MM.1S (cell line): ENCODE results near the gene ARHGEF37.

Source experiments
- DNase-seq: peaks from one replicate; pipeline ENCODE4 v3.0.0-alpha.2; 2015
- H2AFZ ChIP-seq: fragments of 300-600 bp; sonication (generic); 2 replicates; pipeline ENCODE4 v1.6.0; 2016; ENCODE audit warnings: antibody characterized with exemption, low read length
- H3F3A ChIP-seq: fragments of 300-600 bp; sonication (generic); 2 replicates; pipeline ENCODE4 v1.6.1; 2016; ENCODE audit warnings: mild to moderate bottlenecking, antibody characterized with exemption, low read length, moderate library complexity, mixed read lengths; ENCODE audit not compliant: insufficient read depth
- H3K27ac ChIP-seq: fragments of 300-600 bp; sonication (generic); 2 replicates; pipeline ENCODE4 v1.5.1; 2016; ENCODE audit warnings: mild to moderate bottlenecking, low read length
- H3K27me3 ChIP-seq: fragments of 300-600 bp; sonication (generic); replicated peaks from 2 replicates; pipeline ENCODE4 v1.6.0; 2016; ENCODE audit warnings: low read length; ENCODE audit not compliant: insufficient read depth
- H3K36me3 ChIP-seq: fragments of 300-600 bp; sonication (generic); replicated peaks from 2 replicates; pipeline ENCODE4 v1.6.1; 2016; ENCODE audit warnings: mild to moderate bottlenecking, low read length, mixed read lengths; ENCODE audit not compliant: insufficient read depth
- H3K4me1 ChIP-seq: fragments of 300-600 bp; sonication (generic); 2 replicates; pipeline ENCODE4 v1.6.1; 2016; ENCODE audit warnings: low read length, mixed read lengths
- H3K4me2 ChIP-seq: fragments of 300-600 bp; sonication (generic); 2 replicates; pipeline ENCODE4 v1.6.0; 2016; ENCODE audit warnings: low read depth, low read length
- H3K4me3 ChIP-seq: fragments of 300-600 bp; sonication (generic); 2 replicates; pipeline ENCODE4 v1.5.1; 2016; ENCODE audit warnings: low read length, mixed read lengths
- H3K79me2 ChIP-seq: fragments of 300-600 bp; sonication (generic); 2 replicates; pipeline ENCODE4 v1.6.1; 2016; ENCODE audit warnings: mixed run types, low read length, mixed read lengths
- H3K9ac ChIP-seq: fragments of 300-600 bp; sonication (generic); 2 replicates; pipeline ENCODE4 v1.6.1; 2016; ENCODE audit warnings: low read length, mixed read lengths
- H3K9me2 ChIP-seq: fragments of 300-600 bp; sonication (generic); replicated peaks from 2 replicates; pipeline ENCODE4 v1.6.1; 2016; ENCODE audit warnings: mild to moderate bottlenecking, low read length, mixed read lengths; ENCODE audit not compliant: insufficient read depth
- H3K9me3 ChIP-seq: fragments of 300-600 bp; sonication (generic); replicated peaks from 2 replicates; pipeline ENCODE4 v1.6.1; 2016; ENCODE audit warnings: mild to moderate bottlenecking, low read length, mixed read lengths; ENCODE audit not compliant: insufficient read depth
- H4K20me1 ChIP-seq: fragments of 300-600 bp; sonication (generic); 2 replicates; pipeline ENCODE4 v1.6.1; 2016; ENCODE audit warnings: mild to moderate bottlenecking, low read length, moderate library complexity, mixed read lengths; ENCODE audit not compliant: insufficient read depth
- CTCF ChIP-seq: fragments of 300-600 bp; sonication (generic); IDR thresholded peaks from 2 replicates; pipeline ENCODE4 v1.5.1; 2016; ENCODE audit warnings: antibody characterized with exemption, low read length, mixed read lengths
- EZH2 ChIP-seq: fragments of 300-600 bp; sonication (generic); optimal IDR thresholded peaks from 2 replicates; pipeline ENCODE3; 2017; ENCODE audit warnings: low read depth, mild to moderate bottlenecking, antibody characterized with exemption, low read length, mixed read lengths
- EZH2phosphoT487 ChIP-seq: fragments of 300-600 bp; sonication (generic); IDR thresholded peaks from 2 replicates; pipeline ENCODE4 v1.6.1; 2018; ENCODE audit warnings: antibody characterized with exemption, low read length

The ARHGEF37 gene

GRCh38 chr5:149684371-149684770 lies 103.1 kb downstream of the ARHGEF37 start:
- Histone ChIP-seq H3K36me3 (no peaks in the 10 kb centered on the region), H3K79me2 (no peaks in the 10 kb centered on the region), H3K27me3 (no peaks in the 10 kb centered on the region), H3K4me3 (no peak overlapping the region), H3F3A (no peaks in the 10 kb centered on the region), H3K4me2 (no peak overlapping the region), H4K20me1 (no peaks in the 10 kb centered on the region), H2AFZ (no peak overlapping the region), H3K9ac (no peak overlapping the region), H3K4me1 (peaks cover 6% of the 10 kb centered on the region; the same call in 1 of the 2 replicates), H3K27ac (no peak overlapping the region), H3K9me3 (no peaks in the 10 kb centered on the region), H3K9me2 (no peaks in the 10 kb centered on the region)
- no peak for DNase-seq
- TF ChIP-seq CTCF (no peak), EZH2phosphoT487 (no peak), EZH2 (no peak)
